ENCODE data around the gene PSG5. TPM values are rescaled to one million over a fixed set of nuclear protein-coding genes. Genes with fewer than 3 reads are reported as not detected.
"Not testable (repeated sequence)": the region's sequence is repeated elsewhere in the genome, so short reads cannot be mapped to it uniquely, and the experiment has no call there.

Gene PSG5
- total RNA-seq, 3 donors from 2014 or later, result not detected

GRCh38 chr19:43148233-43148632, 38.1 kb downstream of the PSG5 start:
- Histone ChIP-seq H3K4me3 (no peak overlapping the region), H3K9me3 (no peaks in the 10 kb centered on the region), H3K27me3 (no peaks in the 10 kb centered on the region), H3K27ac (peak overlapping the region in 1 of 2 donors; percentile 5), H3K4me1 (no peaks in the 10 kb centered on the region), H3K36me3 (no peaks in the 10 kb centered on the region)
- intact Hi-C loops (cut with DNase I; ENCODE audit: low total_unique reads), result no loop called here
- peak in 1 of 2 donors; percentile 25 for DNase-seq (ENCODE audit: low spot score in 2 of 2)
- no peak for TF ChIP-seq POLR2AphosphoS5 (IDR thresholded peaks at IDR 0.05)
- TF ChIP-seq, protein P1, sequence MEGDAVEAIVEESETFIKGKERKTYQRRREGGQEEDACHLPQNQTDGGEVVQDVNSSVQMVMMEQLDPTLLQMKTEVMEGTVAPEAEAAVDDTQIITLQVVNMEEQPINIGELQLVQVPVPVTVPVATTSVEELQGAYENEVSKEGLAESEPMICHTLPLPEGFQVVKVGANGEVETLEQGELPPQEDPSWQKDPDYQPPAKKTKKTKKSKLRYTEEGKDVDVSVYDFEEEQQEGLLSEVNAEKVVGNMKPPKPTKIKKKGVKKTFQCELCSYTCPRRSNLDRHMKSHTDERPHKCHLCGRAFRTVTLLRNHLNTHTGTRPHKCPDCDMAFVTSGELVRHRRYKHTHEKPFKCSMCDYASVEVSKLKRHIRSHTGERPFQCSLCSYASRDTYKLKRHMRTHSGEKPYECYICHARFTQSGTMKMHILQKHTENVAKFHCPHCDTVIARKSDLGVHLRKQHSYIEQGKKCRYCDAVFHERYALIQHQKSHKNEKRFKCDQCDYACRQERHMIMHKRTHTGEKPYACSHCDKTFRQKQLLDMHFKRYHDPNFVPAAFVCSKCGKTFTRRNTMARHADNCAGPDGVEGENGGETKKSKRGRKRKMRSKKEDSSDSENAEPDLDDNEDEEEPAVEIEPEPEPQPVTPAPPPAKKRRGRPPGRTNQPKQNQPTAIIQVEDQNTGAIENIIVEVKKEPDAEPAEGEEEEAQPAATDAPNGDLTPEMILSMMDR (IDR thresholded peaks at IDR 0.05), result no peak
- no peak for TF ChIP-seq POLR2A (IDR thresholded peaks at IDR 0.05)

GRCh38 chr19:43141763-43142162, 44.6 kb downstream of the PSG5 start:
- DNase-seq (ENCODE audit: low spot score in 2 of 2); H3K9me3 ChIP-seq; H3K27ac ChIP-seq; H3K27me3 ChIP-seq; H3K4me3 ChIP-seq; H3K4me1 ChIP-seq; H3K36me3 ChIP-seq; intact Hi-C loops (cut with DNase I; ENCODE audit: low total_unique reads): not testable (repeated sequence)

DNA sequence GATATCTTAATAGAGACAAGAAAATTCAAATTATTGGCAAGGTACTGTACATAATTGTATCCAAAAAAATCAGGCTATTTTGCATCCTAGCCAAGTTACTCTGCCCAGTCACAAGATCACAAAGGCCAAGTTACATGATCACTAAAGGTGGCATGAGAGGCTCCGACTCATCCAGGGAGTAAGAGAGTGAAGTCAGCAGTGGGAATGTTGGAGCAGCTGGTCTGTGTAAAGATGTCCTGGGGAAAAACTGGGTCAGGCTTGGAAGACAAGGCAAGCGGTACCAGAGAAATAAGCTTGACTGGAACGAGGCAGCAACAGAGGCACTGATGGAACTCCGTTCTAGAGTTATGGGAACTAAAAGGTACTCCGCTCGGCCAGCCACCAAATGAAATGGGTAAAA, 53.6 kb downstream of the PSG5 start:
- H3K27me3 ChIP-seq, result no peaks in the 10 kb centered on the region
- no peak overlapping the region for H3K27ac ChIP-seq
- no peak overlapping the region for H3K4me3 ChIP-seq
- H3K9me3 ChIP-seq, result no peaks in the 10 kb centered on the region
- no peaks in the 10 kb centered on the region for H3K4me1 ChIP-seq
- H3K36me3 ChIP-seq, result no peaks in the 10 kb centered on the region
- no peak for DNase-seq (ENCODE audit: low spot score in 2 of 2)
- intact Hi-C loops (cut with DNase I; ENCODE audit: low total_unique reads), result no loop called here
- TF ChIP-seq, protein P1 (IDR thresholded peaks at IDR 0.05), result no peak
- TF ChIP-seq POLR2AphosphoS5 (IDR thresholded peaks at IDR 0.05) (no peak), POLR2A (IDR thresholded peaks at IDR 0.05) (no peak)

DNA sequence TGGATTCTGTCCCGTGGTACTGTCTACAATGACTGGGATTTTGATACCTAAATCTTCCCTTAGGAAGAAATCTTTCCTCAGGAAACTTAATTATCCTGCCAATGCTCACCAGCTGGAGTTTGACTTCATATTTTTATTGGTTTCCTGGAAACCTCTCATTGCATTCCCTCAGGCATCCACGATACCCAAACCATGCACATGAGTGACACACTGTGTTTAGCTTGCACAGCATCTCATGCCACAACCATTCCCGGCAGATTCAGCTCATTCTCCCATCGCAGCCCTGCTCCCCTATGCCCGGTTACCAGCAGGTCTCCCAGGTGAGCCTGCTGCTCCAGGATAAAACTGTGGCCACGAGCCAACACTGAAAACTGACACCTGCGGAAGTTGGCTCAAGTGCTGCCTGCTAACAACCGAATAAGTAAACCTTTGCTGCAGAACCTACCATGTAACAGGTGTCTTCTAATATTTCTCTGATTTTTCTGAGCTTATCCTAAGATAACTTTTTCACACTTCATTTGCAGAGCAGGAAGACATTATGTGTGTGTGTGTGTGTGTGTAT, 55.0 kb downstream of the PSG5 start:
- peak; percentile 37 to 55 for DNase-seq (ENCODE audit: low spot score in 2 of 2)
- H3K4me3 ChIP-seq; intact Hi-C loops (cut with DNase I; ENCODE audit: low total_unique reads); H3K4me1 ChIP-seq; H3K27ac ChIP-seq; H3K27me3 ChIP-seq; H3K36me3 ChIP-seq; H3K9me3 ChIP-seq: not testable (repeated sequence)

- H3K27ac ChIP-seq; H3K27me3 ChIP-seq; H3K9me3 ChIP-seq; H3K4me3 ChIP-seq; DNase-seq (ENCODE audit: low spot score in 2 of 2); H3K4me1 ChIP-seq; H3K36me3 ChIP-seq; intact Hi-C loops (cut with DNase I; ENCODE audit: low total_unique reads): not testable (repeated sequence)
Measured at GRCh38 chr19:43129197-43129596, 57.1 kb downstream of the PSG5 start.

DNA sequence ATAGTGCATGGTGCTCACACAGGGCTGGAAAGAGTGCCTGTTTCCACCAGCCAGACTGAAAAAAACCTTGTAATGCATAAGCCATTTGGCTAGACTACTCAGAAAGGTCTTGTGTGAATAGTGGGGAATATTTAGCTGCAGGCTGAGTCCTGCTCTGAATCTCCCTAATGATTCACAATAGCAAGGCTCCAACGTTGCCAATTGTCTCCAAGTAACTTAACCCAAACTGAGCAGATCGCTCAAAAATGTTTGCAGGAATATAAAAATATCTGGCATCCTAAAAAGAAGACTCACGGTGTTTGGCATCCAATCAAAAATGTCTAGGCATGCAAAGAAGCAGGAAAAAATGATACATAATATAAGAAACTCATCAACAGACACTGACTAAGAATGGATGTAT, 59.0 kb downstream of the PSG5 start:
- H3K27me3 ChIP-seq; H3K4me3 ChIP-seq; H3K36me3 ChIP-seq; intact Hi-C loops (cut with DNase I; ENCODE audit: low total_unique reads); DNase-seq (ENCODE audit: low spot score in 2 of 2); H3K4me1 ChIP-seq; H3K9me3 ChIP-seq; H3K27ac ChIP-seq: not testable (repeated sequence)

GRCh38 chr19:43126720-43127119, 59.6 kb downstream of the PSG5 start:
- H3K27me3 ChIP-seq, result no peaks in the 10 kb centered on the region
- no peaks in the 10 kb centered on the region for H3K9me3 ChIP-seq
- TF ChIP-seq, protein P1 (IDR thresholded peaks at IDR 0.05), result no peak
- TF ChIP-seq POLR2AphosphoS5 (IDR thresholded peaks at IDR 0.05) (no peak), POLR2A (IDR thresholded peaks at IDR 0.05) (no peak)
- H3K36me3 ChIP-seq, result no peaks in the 10 kb centered on the region
- DNase-seq (ENCODE audit: low spot score in 2 of 2), result no peak
- intact Hi-C loops (cut with DNase I; ENCODE audit: low total_unique reads), result no loop called here
- H3K4me1 ChIP-seq, result no peaks in the 10 kb centered on the region
- H3K27ac ChIP-seq, result no peak overlapping the region
- H3K4me3 ChIP-seq, result no peak overlapping the region
